Measurements from ENCODE around the gene HTD2. TPM values are rescaled to one million over a fixed set of nuclear protein-coding genes. Genes with fewer than 3 reads are reported as not detected.
"Not testable (repeated sequence)": the region's sequence is repeated elsewhere in the genome, so short reads cannot be mapped to it uniquely, and the experiment has no call there.

The HTD2 gene
- total RNA-seq, 1 donor from 2014 or later, result 7.7 TPM

DNA sequence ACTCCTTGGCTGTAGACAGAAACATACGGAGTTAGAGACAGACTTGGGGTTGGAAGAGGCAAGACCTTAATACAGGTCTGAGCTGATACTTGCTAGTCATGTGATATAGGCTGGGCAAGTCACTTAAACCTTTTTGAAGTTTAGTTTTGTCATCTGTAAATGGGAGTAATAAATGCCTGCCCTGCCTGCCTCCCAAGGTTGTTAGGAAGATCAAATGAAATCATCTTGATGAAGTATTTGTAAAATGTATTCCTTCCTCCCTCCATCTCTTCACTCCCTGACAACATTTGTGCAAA, 29.3 kb downstream of the HTD2 start:
- peak overlapping the region; percentile 22 for H3K4me3 ChIP-seq (ENCODE audit: insufficient read depth, low read depth, low read length)
- H3K9ac ChIP-seq (ENCODE audit: low read length), result peak overlapping the region; percentile 87
- TF ChIP-seq EZH2 (IDR thresholded peaks at IDR 0.05; ENCODE audit: insufficient read depth, low read length), result no peak
- TF ChIP-seq, protein P1, sequence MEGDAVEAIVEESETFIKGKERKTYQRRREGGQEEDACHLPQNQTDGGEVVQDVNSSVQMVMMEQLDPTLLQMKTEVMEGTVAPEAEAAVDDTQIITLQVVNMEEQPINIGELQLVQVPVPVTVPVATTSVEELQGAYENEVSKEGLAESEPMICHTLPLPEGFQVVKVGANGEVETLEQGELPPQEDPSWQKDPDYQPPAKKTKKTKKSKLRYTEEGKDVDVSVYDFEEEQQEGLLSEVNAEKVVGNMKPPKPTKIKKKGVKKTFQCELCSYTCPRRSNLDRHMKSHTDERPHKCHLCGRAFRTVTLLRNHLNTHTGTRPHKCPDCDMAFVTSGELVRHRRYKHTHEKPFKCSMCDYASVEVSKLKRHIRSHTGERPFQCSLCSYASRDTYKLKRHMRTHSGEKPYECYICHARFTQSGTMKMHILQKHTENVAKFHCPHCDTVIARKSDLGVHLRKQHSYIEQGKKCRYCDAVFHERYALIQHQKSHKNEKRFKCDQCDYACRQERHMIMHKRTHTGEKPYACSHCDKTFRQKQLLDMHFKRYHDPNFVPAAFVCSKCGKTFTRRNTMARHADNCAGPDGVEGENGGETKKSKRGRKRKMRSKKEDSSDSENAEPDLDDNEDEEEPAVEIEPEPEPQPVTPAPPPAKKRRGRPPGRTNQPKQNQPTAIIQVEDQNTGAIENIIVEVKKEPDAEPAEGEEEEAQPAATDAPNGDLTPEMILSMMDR (IDR thresholded peaks at IDR 0.05; ENCODE audit: insufficient read depth, low read depth, low read length), result no peak

DNA sequence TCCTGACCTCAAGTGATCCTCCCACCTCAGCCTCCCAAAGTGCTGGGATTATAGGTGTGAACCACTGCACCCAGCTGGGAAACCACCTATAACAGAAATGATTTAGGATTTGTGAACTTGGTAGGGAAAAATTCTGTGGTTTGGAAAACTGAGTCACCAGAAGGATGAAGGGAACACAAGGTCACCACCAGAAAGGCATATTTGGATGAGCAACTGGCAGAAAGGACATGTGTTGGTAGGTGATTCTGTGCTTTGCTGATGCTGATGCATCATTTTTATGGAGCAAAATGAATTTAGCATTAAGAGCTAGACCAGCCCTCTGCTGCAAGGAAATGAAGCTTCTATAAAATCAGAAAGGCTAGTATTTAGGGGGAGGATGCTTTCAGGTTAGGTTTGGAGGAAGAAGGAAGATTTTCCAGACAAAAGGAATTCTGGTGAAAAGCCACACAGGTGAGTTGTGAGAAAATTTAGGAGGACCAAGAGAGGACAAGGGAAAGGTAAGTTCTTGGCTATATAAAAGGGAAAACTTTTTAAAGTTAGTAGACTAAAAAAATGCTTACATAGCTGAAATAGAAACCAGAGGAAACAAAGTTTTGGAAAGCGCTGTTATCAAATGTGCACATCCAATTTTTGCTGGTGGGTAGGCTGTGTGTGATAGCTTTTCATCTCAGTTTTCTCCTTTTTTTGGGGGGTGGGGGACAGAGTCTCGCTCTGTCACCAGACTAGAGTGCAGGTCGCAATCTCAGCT, 30.0 kb downstream of the HTD2 start:
- peak overlapping the region; percentile 54 for H3K4me2 ChIP-seq (ENCODE audit: low read length)
- no peaks in the 10 kb centered on the region for H3K9me3 Mint-ChIP-seq (ENCODE audit: unreplicated experiment)
- no peaks in the 10 kb centered on the region for H3K9me3 ChIP-seq (ENCODE audit: insufficient read depth, low read depth, low read length)
- peaks cover 5% of the 10 kb centered on the region for H4K20me1 ChIP-seq (ENCODE audit: insufficient read depth, low read length)
- no peaks in the 10 kb centered on the region for H3K27me3 ChIP-seq (ENCODE audit: insufficient read depth, low read length)
- FAIRE-seq (no peak), DNase-seq (ENCODE audit: low read depth) (peak; percentile 79)
- H3K36me3 ChIP-seq (ENCODE audit: insufficient read depth, low read length), result no peaks in the 10 kb centered on the region
- peaks cover 7% of the 10 kb centered on the region for H3K36me3 Mint-ChIP-seq (ENCODE audit: low read depth, unreplicated experiment)
- peaks cover 2% of the 10 kb centered on the region for H3K27me3 Mint-ChIP-seq (ENCODE audit: low read depth, unreplicated experiment)
- H3K27ac ChIP-seq (ENCODE audit: low read depth, low read length), result no peak overlapping the region
- TF ChIP-seq, protein P1 (IDR thresholded peaks at IDR 0.05; ENCODE audit: insufficient read depth, low read depth, low read length), result no peak
- TF ChIP-seq EZH2 (IDR thresholded peaks at IDR 0.05; ENCODE audit: insufficient read depth, low read length), result no peak
- H3K27ac Mint-ChIP-seq (ENCODE audit: unreplicated experiment), result peak overlapping the region; percentile 22
- peaks cover 28% of the 10 kb centered on the region for H3K4me1 ChIP-seq (ENCODE audit: insufficient read depth, low read length)
- no peak overlapping the region for H2AFZ ChIP-seq (ENCODE audit: low read depth, low read length)
- no peak overlapping the region for H3K4me3 ChIP-seq (ENCODE audit: insufficient read depth, low read depth, low read length)
- H3K9ac ChIP-seq (ENCODE audit: low read length), result no peak overlapping the region
- no peak overlapping the region for H3K4me3 Mint-ChIP-seq (ENCODE audit: unreplicated experiment)
- H3K79me2 ChIP-seq (ENCODE audit: insufficient read depth, low read length), result peaks cover 43% of the 10 kb centered on the region
- peaks cover 20% of the 10 kb centered on the region for H3K4me1 Mint-ChIP-seq (ENCODE audit: low read depth, unreplicated experiment)

More for the DNA sequence above, 29.3 kb downstream of the HTD2 start:
- Mint-ChIP-seq H3K27ac (ENCODE audit: unreplicated experiment) (peak overlapping the region; percentile 97), H3K4me1 (ENCODE audit: low read depth, unreplicated experiment) (peaks cover 18% of the 10 kb centered on the region), H3K36me3 (ENCODE audit: low read depth, unreplicated experiment) (peaks cover 2% of the 10 kb centered on the region), H3K9me3 (ENCODE audit: unreplicated experiment) (no peaks in the 10 kb centered on the region), H3K4me3 (ENCODE audit: unreplicated experiment) (peak overlapping the region; percentile 72), H3K27me3 (ENCODE audit: low read depth, unreplicated experiment) (peaks cover 2% of the 10 kb centered on the region)
- H3K27me3 ChIP-seq (ENCODE audit: insufficient read depth, low read length), result no peaks in the 10 kb centered on the region
- DNase-seq (ENCODE audit: low read depth) (no peak), FAIRE-seq (no peak)
- peaks cover 5% of the 10 kb centered on the region for H4K20me1 ChIP-seq (ENCODE audit: insufficient read depth, low read length)
- no peaks in the 10 kb centered on the region for H3K36me3 ChIP-seq (ENCODE audit: insufficient read depth, low read length)
- peaks cover 24% of the 10 kb centered on the region for H3K4me1 ChIP-seq (ENCODE audit: insufficient read depth, low read length)
- H3K4me2 ChIP-seq (ENCODE audit: low read length), result peak overlapping the region; percentile 97
- H2AFZ ChIP-seq (ENCODE audit: low read depth, low read length), result no peak overlapping the region
- peaks cover 40% of the 10 kb centered on the region for H3K79me2 ChIP-seq (ENCODE audit: insufficient read depth, low read length)
- H3K9me3 ChIP-seq (ENCODE audit: insufficient read depth, low read depth, low read length), result no peaks in the 10 kb centered on the region
- H3K27ac ChIP-seq (ENCODE audit: low read depth, low read length), result peak overlapping the region; percentile 80

DNA sequence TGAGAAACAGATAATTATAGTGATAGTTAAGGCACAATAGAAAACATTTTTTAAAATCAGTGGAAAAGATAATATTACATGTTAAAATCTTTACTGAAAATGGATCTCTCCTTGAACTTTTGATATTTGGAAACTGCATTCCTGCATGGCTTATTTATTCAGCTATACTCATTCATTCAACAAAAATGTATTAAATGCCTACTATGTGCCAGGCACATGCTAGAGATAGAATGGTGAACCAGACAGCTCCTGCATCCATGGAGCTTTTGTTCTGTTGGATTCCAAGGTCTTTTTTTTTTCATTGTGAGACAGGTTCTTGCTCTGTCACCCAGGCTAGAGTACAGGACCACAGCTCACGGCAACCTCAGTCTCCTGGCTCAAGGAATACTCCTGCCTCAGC, 30.9 kb downstream of the HTD2 start:
- Histone ChIP-seq H3K4me1 (ENCODE audit: insufficient read depth, low read length) (peaks cover 26% of the 10 kb centered on the region), H3K27ac (ENCODE audit: low read depth, low read length) (no peak overlapping the region), H2AFZ (ENCODE audit: low read depth, low read length) (no peak overlapping the region), H3K79me2 (ENCODE audit: insufficient read depth, low read length) (peaks cover 43% of the 10 kb centered on the region), H3K4me2 (ENCODE audit: low read length) (no peak overlapping the region), H3K27me3 (ENCODE audit: insufficient read depth, low read length) (no peaks in the 10 kb centered on the region), H3K9me3 (ENCODE audit: insufficient read depth, low read depth, low read length) (no peaks in the 10 kb centered on the region), H3K36me3 (ENCODE audit: insufficient read depth, low read length) (no peaks in the 10 kb centered on the region), H4K20me1 (ENCODE audit: insufficient read depth, low read length) (peaks cover 5% of the 10 kb centered on the region), H3K9ac (ENCODE audit: low read length) (no peak overlapping the region), H3K4me3 (ENCODE audit: insufficient read depth, low read depth, low read length) (no peak overlapping the region)
- TF ChIP-seq EZH2 (IDR thresholded peaks at IDR 0.05; ENCODE audit: insufficient read depth, low read length), result no peak
- TF ChIP-seq, protein P1 (IDR thresholded peaks at IDR 0.05; ENCODE audit: insufficient read depth, low read depth, low read length), result no peak
- no peaks in the 10 kb centered on the region for H3K27me3 Mint-ChIP-seq (ENCODE audit: low read depth, unreplicated experiment)
- no peak overlapping the region for H3K4me3 Mint-ChIP-seq (ENCODE audit: unreplicated experiment)
- FAIRE-seq, result no peak
- peaks cover 20% of the 10 kb centered on the region for H3K4me1 Mint-ChIP-seq (ENCODE audit: low read depth, unreplicated experiment)
- H3K9me3 Mint-ChIP-seq (ENCODE audit: unreplicated experiment), result no peaks in the 10 kb centered on the region
- no peak overlapping the region for H3K27ac Mint-ChIP-seq (ENCODE audit: unreplicated experiment)
- DNase-seq (ENCODE audit: low read depth), result no peak
- peaks cover 7% of the 10 kb centered on the region for H3K36me3 Mint-ChIP-seq (ENCODE audit: low read depth, unreplicated experiment)

DNA sequence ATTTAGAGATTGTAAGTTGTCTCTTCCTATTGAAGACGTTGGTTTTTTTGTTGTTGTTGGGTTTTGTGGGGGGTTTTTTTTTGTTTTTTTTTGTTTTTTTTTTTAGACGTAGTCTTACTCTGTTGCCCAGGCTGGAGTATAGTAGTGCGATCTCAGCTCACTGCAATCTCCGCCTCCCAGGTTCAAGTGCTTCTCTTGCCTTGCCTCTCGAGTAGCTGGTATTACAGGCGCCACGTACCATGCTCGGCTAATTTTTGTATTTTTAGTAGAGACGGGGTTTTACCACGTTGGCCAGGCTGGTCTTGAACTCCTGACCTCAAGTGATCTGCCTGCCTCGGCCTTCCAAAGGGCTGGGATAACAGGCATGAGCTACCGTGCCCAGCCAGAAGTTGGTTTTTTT, 32.8 kb downstream of the HTD2 start:
- H3K4me3 Mint-ChIP-seq (ENCODE audit: unreplicated experiment), result not testable (repeated sequence)
- peaks cover 24% of the 10 kb centered on the region for H3K4me1 ChIP-seq (ENCODE audit: insufficient read depth, low read length)
- H3K4me1 Mint-ChIP-seq (ENCODE audit: low read depth, unreplicated experiment), result peaks cover 29% of the 10 kb centered on the region

More for the DNA sequence above, 32.8 kb downstream of the HTD2 start:
- not testable (repeated sequence) for H3K36me3 Mint-ChIP-seq (ENCODE audit: low read depth, unreplicated experiment); H3K27ac Mint-ChIP-seq (ENCODE audit: unreplicated experiment); H2AFZ ChIP-seq (ENCODE audit: low read depth, low read length); FAIRE-seq; H3K9ac ChIP-seq (ENCODE audit: low read length); H3K27ac ChIP-seq (ENCODE audit: low read depth, low read length); H3K4me3 ChIP-seq (ENCODE audit: insufficient read depth, low read depth, low read length); H3K9me3 Mint-ChIP-seq (ENCODE audit: unreplicated experiment); H3K36me3 ChIP-seq (ENCODE audit: insufficient read depth, low read length); DNase-seq (ENCODE audit: low read depth); H3K9me3 ChIP-seq (ENCODE audit: insufficient read depth, low read depth, low read length); H3K4me2 ChIP-seq (ENCODE audit: low read length); H3K27me3 Mint-ChIP-seq (ENCODE audit: low read depth, unreplicated experiment); H3K27me3 ChIP-seq (ENCODE audit: insufficient read depth, low read length)
- peaks cover 42% of the 10 kb centered on the region for H3K79me2 ChIP-seq (ENCODE audit: insufficient read depth, low read length)
- H4K20me1 ChIP-seq (ENCODE audit: insufficient read depth, low read length), result peaks cover 19% of the 10 kb centered on the region

Measured in astrocyte (in vitro differentiated cells and primary cell).